H9 (cell line): ENCODE data around the gene ZBP1. TPM values are rescaled to one million over a fixed set of nuclear protein-coding genes. Genes with fewer than 3 reads are reported as not detected.

Experiments
- DNase-seq: peaks from one replicate; pipeline ENCODE4 v3.0.0-alpha.2; 2017
- H2AFZ ChIP-seq: one replicate; pipeline ENCODE4 v1.6.1; 2013; ENCODE audit warnings: mild to moderate bottlenecking, low read length, control low read depth, moderate library complexity
- H2AK5ac ChIP-seq: 2 replicates; pipeline ENCODE4 v1.6.1; 2013; ENCODE audit warnings: low read length, control low read depth, mixed read lengths; ENCODE audit not compliant: insufficient read length
- H2BK120ac ChIP-seq: one replicate; pipeline ENCODE4 v1.6.1; 2013; ENCODE audit warnings: low read depth, mild to moderate bottlenecking, low read length, control low read depth, inconsistent platforms; ENCODE audit not compliant: poor library complexity, severe bottlenecking
- H2BK12ac ChIP-seq: 2 replicates; pipeline ENCODE4 v1.6.1; 2013; ENCODE audit warnings: low read length, control low read depth, mixed read lengths, low read depth; ENCODE audit not compliant: insufficient read length
- H2BK15ac ChIP-seq: 2 replicates; pipeline ENCODE4 v1.6.1; 2013; ENCODE audit warnings: low read depth, low read length, control low read depth
- H2BK20ac ChIP-seq: one replicate; pipeline ENCODE4 v1.6.1; 2013; ENCODE audit warnings: low read depth, mild to moderate bottlenecking, low read length, control low read depth, inconsistent platforms; ENCODE audit not compliant: poor library complexity, severe bottlenecking
- H2BK5ac ChIP-seq: 2 replicates; pipeline ENCODE4 v1.6.1; 2013; ENCODE audit warnings: low read length, control low read depth, mixed read lengths; ENCODE audit not compliant: insufficient read length
- H3K14ac ChIP-seq: 2 replicates; pipeline ENCODE4 v1.6.1; 2013; ENCODE audit warnings: low read length, control low read depth; ENCODE audit not compliant: insufficient read depth
- H3K18ac ChIP-seq: 2 replicates; pipeline ENCODE4 v1.6.1; 2013; ENCODE audit warnings: low read depth, mild to moderate bottlenecking, mixed read lengths, low read length, control low read depth; ENCODE audit not compliant: insufficient read length
- H3K23ac ChIP-seq: 2 replicates; pipeline ENCODE4 v1.6.1; 2013; ENCODE audit warnings: low read length, control low read depth, mixed read lengths, low read depth; ENCODE audit not compliant: insufficient read length
- H3K23me2 ChIP-seq: 2 replicates; pipeline ENCODE4 v1.6.1; 2013; ENCODE audit warnings: low read depth, mild to moderate bottlenecking, mixed read lengths, low read length, control low read depth; ENCODE audit not compliant: insufficient read length, poor library complexity, severe bottlenecking
- H3K27ac ChIP-seq: 2 replicates; pipeline ENCODE4 v1.5.1; 2013; ENCODE audit warnings: low read length, control low read depth, mixed read lengths, low read depth; ENCODE audit not compliant: insufficient read length
- H3K27me3 ChIP-seq: 2 replicates; pipeline ENCODE4 v1.6.1; 2013; ENCODE audit warnings: low read length, control low read depth, inconsistent platforms; ENCODE audit not compliant: insufficient read depth
- H3K4ac ChIP-seq: 2 replicates; pipeline ENCODE4 v1.6.1; 2013; ENCODE audit warnings: low read depth, mild to moderate bottlenecking, control low read depth, inconsistent platforms, low read length, moderate library complexity
- H3K4me1 ChIP-seq: 2 replicates; pipeline ENCODE4 v1.6.1; 2013; ENCODE audit warnings: low read length, control low read depth, inconsistent platforms; ENCODE audit not compliant: insufficient read depth
- H3K4me2 ChIP-seq: 2 replicates; pipeline ENCODE4 v1.6.1; 2013; ENCODE audit warnings: low read length, control low read depth, mixed read lengths; ENCODE audit not compliant: insufficient read length, insufficient read depth
- H3K56ac ChIP-seq: 2 replicates; pipeline ENCODE4 v1.6.1; 2013; ENCODE audit warnings: low read depth, mild to moderate bottlenecking, mixed read lengths, low read length, control low read depth; ENCODE audit not compliant: insufficient read length
- H3K79me1 ChIP-seq: 2 replicates; pipeline ENCODE4 v1.6.1; 2013; ENCODE audit warnings: low read depth, mild to moderate bottlenecking, moderate library complexity, low read length, control low read depth, inconsistent platforms; ENCODE audit not compliant: insufficient read depth, poor library complexity, severe bottlenecking
- H3K79me2 ChIP-seq: 2 replicates; pipeline ENCODE4 v1.6.1; 2013; ENCODE audit warnings: low read length, control low read depth, inconsistent platforms; ENCODE audit not compliant: insufficient read depth
- H3K9ac ChIP-seq: 2 replicates; pipeline ENCODE4 v1.6.1; 2013; ENCODE audit warnings: low read length, control low read depth, mixed read lengths; ENCODE audit not compliant: insufficient read length; ENCODE audit errors: extremely low read depth
- H3K9me3 ChIP-seq: one replicate; pipeline ENCODE4 v1.6.1; 2013; ENCODE audit warnings: low read depth, low read length, inconsistent platforms; ENCODE audit not compliant: control insufficient read depth
- H3T11ph ChIP-seq: one replicate; pipeline ENCODE4 v1.6.1; 2013; ENCODE audit warnings: mild to moderate bottlenecking, low read length, control low read depth, inconsistent platforms
- H4K20me1 ChIP-seq: one replicate; pipeline ENCODE4 v1.6.1; 2013; ENCODE audit not compliant: control insufficient read depth, insufficient read length, insufficient read depth
- H4K5ac ChIP-seq: 2 replicates; pipeline ENCODE4 v1.6.1; 2013; ENCODE audit warnings: low read depth, mild to moderate bottlenecking, mixed read lengths, low read length, control low read depth; ENCODE audit not compliant: insufficient read length
- H4K8ac ChIP-seq: replicated peaks from 2 replicates; pipeline ENCODE4 v1.6.1; 2013; ENCODE audit warnings: low read length, control low read depth, mixed read lengths, low read depth; ENCODE audit not compliant: insufficient read length
- H4K91ac ChIP-seq: 2 replicates; pipeline ENCODE4 v1.6.1; 2013; ENCODE audit warnings: low read depth, mild to moderate bottlenecking, moderate library complexity, mixed read lengths, low read length, control low read depth; ENCODE audit not compliant: insufficient read length
- H3K27ac Mint-ChIP-seq, 3 experiments: 2 replicates in 2 of 3; 3 replicates in 1 of 3; pipeline ENCODE4 v1.8.0; 2020 to 2021; ENCODE audit warnings: mixed read lengths in 3 of 3, mild to moderate bottlenecking in 1 of 3, moderate library complexity in 1 of 3
- H3K27me3 Mint-ChIP-seq: 2 replicates; pipeline ENCODE4 v1.8.0; 2021; ENCODE audit warnings: low read depth, mild to moderate bottlenecking, moderate library complexity, mixed read lengths
- H3K36me3 Mint-ChIP-seq, 3 experiments: 2 replicates in 2 of 3; 3 replicates in 1 of 3; pipeline ENCODE4 v1.8.0; 2020 to 2021; ENCODE audit warnings: low read depth in 3 of 3, mixed read lengths in 3 of 3; ENCODE audit not compliant: insufficient read depth in 1 of 3
- H3K4me1 Mint-ChIP-seq, 2 experiments: 2 replicates each; pipeline ENCODE4 v1.8.0; 2020; ENCODE audit warnings: mixed read lengths in 2 of 2
- H3K4me3 Mint-ChIP-seq, 2 experiments: 2 replicates in 1 of 2; 3 replicates in 1 of 2; pipeline ENCODE4 v1.8.0; 2020 to 2021; ENCODE audit warnings: mild to moderate bottlenecking in 2 of 2, mixed read lengths in 2 of 2, moderate library complexity in 1 of 2
- H3K9me3 Mint-ChIP-seq, 2 experiments: 2 replicates in 1 of 2; 3 replicates in 1 of 2; pipeline ENCODE4 v1.8.0; 2020; ENCODE audit warnings: mild to moderate bottlenecking in 2 of 2, mixed read lengths in 2 of 2, moderate library complexity in 1 of 2
- CTCF ChIP-seq: fragments of 200-600 bp; sonication (generic); conservative IDR thresholded peaks from 3 replicates; pipeline ENCODE4 v1.8.0; 2021; ENCODE audit warnings: antibody characterized with exemption, mild to moderate bottlenecking
- WGBS: extraction: QIAGEN DNeasy Blood & Tissue Kit; methylation state at CpG from one replicate; pipeline ENCODE4 v1.1.7; 2013; ENCODE audit warnings: missing lambda C conversion rate, low lambda C conversion rate, mixed read lengths; ENCODE audit not compliant: insufficient read length; ENCODE audit errors: extremely low coverage; 5-methylcytosine and 5-hydroxymethylcytosine counted together
- total RNA-seq: library from RNA; stranded (reverse); gene quantifications from 2 replicates; pipeline ENCODE4 v1.2.1, GENCODE V29; 2021

ZBP1 gene
- total RNA-seq, 1 experiment from 2014 or later, result not detected

DNA sequence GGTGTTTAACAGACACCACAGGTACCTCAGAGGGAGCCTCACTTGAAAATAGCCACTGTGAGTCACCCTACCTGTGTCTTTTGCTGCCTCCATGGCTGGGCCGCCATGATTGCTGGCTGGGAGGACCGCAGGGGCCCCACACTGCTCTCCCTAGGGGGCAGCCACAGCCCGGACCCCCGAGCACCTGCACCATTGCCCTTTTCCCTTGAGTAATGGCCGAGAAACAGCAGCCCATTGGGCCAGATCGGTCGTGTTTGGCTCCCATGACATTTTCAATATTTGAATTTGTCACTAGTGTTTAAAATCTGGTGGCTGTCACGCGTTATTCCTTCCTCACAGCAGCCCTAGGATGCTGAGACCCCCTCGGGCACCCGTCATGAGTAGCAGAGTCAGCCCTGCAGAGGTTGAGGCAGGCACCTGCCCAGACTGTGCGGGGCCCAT lies 6.7 kb downstream of the ZBP1 start:
- H4K8ac ChIP-seq, result no peak overlapping the region
- Mint-ChIP-seq H3K36me3 (no peaks in the 10 kb centered on the region), H3K9me3 (no peaks in the 10 kb centered on the region), H3K27me3 (peaks cover 4% of the 10 kb centered on the region), H3K27ac (no peak overlapping the region), H3K4me1 (peaks cover 6 to 10% of the 10 kb centered on the region in 2 experiments), H3K4me3 (no peak overlapping the region)
- no peak overlapping the region for H3K9ac ChIP-seq
- no peaks in the 10 kb centered on the region for H4K20me1 ChIP-seq
- H2BK15ac ChIP-seq, result no peak overlapping the region
- no peak overlapping the region for H4K5ac ChIP-seq
- no peak for TF ChIP-seq CTCF
- H3K56ac ChIP-seq, result no peak overlapping the region
- no CpG with 5 or more reads among the region's 12 CpGs for WGBS
- no peak overlapping the region for H3K27ac ChIP-seq
- H3K9me3 ChIP-seq, result no peaks in the 10 kb centered on the region
- no peaks in the 10 kb centered on the region for H3K79me1 ChIP-seq
- no peaks in the 10 kb centered on the region for H3K4me1 ChIP-seq
- H2BK120ac ChIP-seq, result no peak overlapping the region
- no peaks in the 10 kb centered on the region for H3K79me2 ChIP-seq
- no peak overlapping the region for H3T11ph ChIP-seq
- H3K23me2 ChIP-seq, result no peaks in the 10 kb centered on the region
- H3K23ac ChIP-seq, result no peak overlapping the region
- H3K14ac ChIP-seq, result no peak overlapping the region
- H2BK5ac ChIP-seq, result no peak overlapping the region
- no peak overlapping the region for H2BK12ac ChIP-seq
- H4K91ac ChIP-seq, result no peak overlapping the region
- H3K18ac ChIP-seq, result no peak overlapping the region
- no peak for DNase-seq
- H3K27me3 ChIP-seq, result no peaks in the 10 kb centered on the region
- H2AK5ac ChIP-seq, result no peak overlapping the region
- no peak overlapping the region for H2BK20ac ChIP-seq
- no peak overlapping the region for H2AFZ ChIP-seq
- H3K4ac ChIP-seq, result no peak overlapping the region
- H3K4me2 ChIP-seq, result no peak overlapping the region
